LoVo (cell line): Measurements from ENCODE around the gene SUSD1.
A peak's percentile ranks its signal among the peaks of the same experiment; 100 is the strongest.
"Not testable (repeated sequence)": the region's sequence is repeated elsewhere in the genome, so short reads cannot be mapped to it uniquely, and the experiment has no call there.

ENCODE experiments used
- DNase-seq: peaks from one replicate; pipeline ENCODE4 v3.0.0-alpha.2; 2016; ENCODE audit warnings: low spot score

SUSD1 gene

GRCh38 chr9:112094948-112095681, 80.0 kb downstream of the SUSD1 start:
- DNase-seq: no peak

GRCh38 chr9:112094241-112094640, 80.9 kb downstream of the SUSD1 start:
- DNase-seq: no peak

DNA sequence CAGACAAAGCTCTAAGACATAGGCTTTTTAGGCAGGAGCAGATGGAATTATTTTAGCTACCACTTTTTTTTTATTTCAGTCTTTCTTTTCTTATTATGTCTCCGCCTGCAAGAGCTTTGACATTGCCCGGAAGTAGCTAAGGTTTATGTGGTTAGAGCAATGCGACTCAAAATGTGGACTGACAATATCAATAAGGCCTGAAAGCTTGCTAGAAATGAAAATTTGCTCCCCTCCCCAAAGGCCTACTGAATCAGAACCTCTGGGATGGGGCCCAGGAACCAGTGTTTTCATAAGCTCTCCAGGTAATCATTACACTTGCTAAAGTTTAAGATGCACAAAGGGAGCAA, 81.3 kb downstream of the SUSD1 start:
- DNase-seq: no peak

- DNase-seq: no peak
Measured at GRCh38 chr9:112093147-112093869, 81.8 kb downstream of the SUSD1 start.

GRCh38 chr9:112091810-112092209, 83.3 kb downstream of the SUSD1 start:
- DNase-seq: no peak

DNA sequence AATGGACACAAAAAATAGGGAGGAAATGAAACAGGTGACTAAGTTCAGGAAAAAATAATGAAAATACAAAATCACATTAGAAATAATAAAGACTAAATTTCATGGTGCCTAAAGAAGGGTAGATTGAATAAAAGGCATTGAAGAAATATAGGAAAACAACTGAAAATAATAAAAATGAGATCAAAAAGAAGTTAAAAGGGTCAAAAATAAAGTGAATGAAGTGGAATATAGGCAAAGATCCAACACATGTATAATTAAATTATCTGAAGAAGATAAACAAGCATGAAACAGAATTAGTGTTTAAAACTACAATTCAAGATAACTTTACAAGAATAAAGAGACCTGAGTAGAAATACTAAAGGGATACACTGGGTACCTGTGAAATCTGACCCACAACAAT, 87.6 kb downstream of the SUSD1 start:
- DNase-seq: no peak

GRCh38 chr9:112086627-112087026, 88.5 kb downstream of the SUSD1 start:
- DNase-seq: peak; percentile 43

GRCh38 chr9:112084907-112085306, 90.2 kb downstream of the SUSD1 start:
- DNase-seq: no peak

GRCh38 chr9:112084334-112084733, 90.8 kb downstream of the SUSD1 start:
- DNase-seq: no peak

- DNase-seq: no peak
Measured at GRCh38 chr9:112081918-112082729, 93.0 kb downstream of the SUSD1 start.

DNA sequence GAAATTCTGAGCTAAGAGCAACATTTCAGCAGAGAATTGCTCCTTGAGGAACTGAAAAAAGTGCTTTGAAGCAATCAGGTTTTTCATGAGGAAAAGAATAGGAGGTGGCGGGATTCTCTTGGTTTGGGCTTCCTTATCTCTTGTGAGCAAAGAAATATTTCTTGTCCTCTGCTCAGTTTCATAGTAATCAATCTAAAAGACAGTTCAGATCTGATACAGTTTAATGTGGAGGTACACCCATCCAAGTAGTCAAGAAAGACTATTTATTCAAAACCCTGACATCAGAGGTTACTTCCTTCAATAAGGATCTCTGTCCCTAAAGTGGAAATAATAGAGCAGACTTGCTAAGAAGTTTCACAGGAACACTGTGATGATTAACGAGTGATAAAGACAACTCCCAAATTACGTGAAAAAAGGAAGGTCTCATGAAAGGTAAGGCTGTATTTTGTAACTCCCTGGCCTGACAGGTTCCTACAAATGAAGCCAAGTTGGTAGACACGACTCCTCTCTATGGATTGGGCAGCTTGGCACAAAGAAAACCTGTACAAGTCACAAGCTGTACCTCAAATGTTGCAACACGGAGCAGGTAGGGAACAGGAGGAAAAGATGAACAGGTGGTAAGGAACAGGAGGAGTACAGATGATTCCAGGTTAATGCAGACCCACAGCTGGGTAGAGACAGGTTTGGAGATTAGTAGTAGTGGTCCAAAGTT, 94.1 kb downstream of the SUSD1 start:
- no peak for DNase-seq

DNA sequence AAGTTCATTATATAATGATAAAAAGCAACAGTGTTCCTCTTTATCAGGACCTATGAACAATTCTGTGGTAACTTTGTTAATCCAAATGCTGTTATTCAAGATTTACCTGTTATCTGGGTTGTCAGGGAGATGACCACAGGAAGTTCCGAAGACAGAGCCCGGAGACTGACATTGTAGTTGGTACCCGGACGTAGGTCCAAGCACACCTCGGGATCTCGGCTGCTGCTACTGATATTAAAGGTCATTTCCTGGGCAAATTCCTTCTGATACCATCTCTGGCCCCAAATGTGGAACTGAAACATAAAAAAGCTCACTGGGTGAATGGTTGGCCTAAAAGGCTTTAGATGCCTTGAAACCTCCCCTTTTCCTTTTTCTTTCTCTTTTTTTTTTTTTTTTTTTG, 96.7 kb downstream of the SUSD1 start:
- DNase-seq: no peak

GRCh38 chr9:112076814-112077213, 98.3 kb downstream of the SUSD1 start:
- no peak for DNase-seq

- DNase-seq: no peak
Measured at GRCh38 chr9:112075009-112075378, 100.1 kb downstream of the SUSD1 start.

GRCh38 chr9:112074250-112075008, 100.7 kb downstream of the SUSD1 start:
- peak; percentile 60 for DNase-seq

DNA sequence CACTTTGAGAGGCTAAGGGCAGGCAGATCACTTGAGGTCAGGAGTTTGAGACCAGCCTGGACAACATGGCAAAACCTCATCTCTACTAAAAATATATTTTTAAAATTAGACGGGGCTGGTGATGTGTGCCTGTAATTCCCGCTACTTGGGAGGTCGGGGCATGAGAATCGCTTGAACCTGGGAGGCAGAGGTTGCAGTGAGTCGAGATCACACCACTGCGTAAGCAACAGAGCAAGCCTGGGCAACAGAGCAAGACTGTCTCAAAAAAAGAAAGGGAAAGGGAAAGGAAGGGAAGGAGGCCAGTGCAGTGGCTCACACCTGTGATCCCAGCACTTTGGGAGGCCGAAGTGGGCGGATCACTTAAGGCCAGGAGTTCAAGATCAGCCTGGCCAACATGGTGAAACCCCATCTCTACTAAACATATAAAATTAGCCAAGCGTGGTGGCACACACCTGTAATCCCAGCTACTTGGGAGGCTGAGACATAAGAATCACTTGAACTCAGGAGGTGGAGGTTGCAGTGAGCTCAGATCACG, 101.4 kb downstream of the SUSD1 start:
- DNase-seq: not testable (repeated sequence)

GRCh38 chr9:112072721-112073638, 102.1 kb downstream of the SUSD1 start:
- no peak for DNase-seq

DNA sequence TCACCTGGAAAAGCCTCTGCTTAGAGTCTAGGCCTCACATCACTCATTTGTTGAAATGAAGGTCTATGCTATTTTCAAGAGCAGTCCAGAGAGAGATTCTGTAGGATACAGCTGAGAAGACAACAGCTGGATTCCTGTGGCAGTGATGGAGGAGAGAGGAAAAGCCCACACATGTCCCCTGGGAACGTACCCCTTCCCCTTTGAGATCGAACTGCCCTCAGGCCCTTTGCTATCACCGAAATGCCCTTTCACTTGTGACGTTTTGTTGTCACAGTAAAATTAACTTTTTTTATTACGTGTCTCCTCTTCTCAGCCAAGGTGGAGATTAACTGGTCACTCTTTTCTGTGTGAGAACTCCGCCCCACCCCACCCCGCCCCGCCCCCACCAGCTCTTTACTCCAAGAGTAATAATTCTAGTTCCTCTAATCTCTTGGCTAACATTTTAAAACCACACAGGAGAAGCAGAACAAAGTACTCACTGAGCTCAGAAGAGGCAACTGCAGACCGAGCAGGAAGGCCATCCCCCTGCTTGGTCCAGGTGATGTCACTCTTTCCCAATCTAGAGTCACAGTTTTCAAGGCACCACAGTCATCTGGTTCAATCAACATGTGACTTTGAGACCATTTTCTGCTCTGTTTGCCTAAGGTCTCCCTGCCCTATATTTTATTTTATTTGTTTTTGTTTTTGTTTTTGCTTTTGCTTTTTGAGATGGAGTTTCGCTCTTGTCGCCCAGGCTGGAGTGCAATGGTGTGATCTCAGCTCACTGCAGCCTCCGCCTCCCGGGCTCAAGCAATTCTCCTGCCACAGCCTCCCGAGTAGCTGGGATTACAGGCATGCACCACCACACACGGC, 105.6 kb downstream of the SUSD1 start:
- peak; percentile 47 for DNase-seq
